H1 (cell line): ENCODE results near the gene UGGT1. TPM values are rescaled to one million over a fixed set of nuclear protein-coding genes. Genes with fewer than 3 reads are reported as not detected.

Experiments used
- CTCF ChIA-PET: fragments of 300-600 bp; sonication (Branson Sonifier 250); formaldehyde crosslinking; loops from one replicate; lab custom pipeline; 2021; ENCODE audit not compliant: partially characterized antibody; lab: Charles Lee
- POLR2A ChIA-PET: fragments of 300-600 bp; sonication (Branson Sonifier 250); formaldehyde crosslinking; loops from one replicate; lab custom pipeline; 2021; ENCODE audit warnings: inconsistent platforms; ENCODE audit not compliant: partially characterized antibody; lab: Charles Lee
- DNase-seq, 2 experiments: peaks; one replicate each; pipeline versions ENCODE4 v3.0.0 to v3.0.0-alpha.2; 2010 to 2022; ENCODE audit warnings: low spot score in 2 of 2, low read depth in 1 of 2, mixed read lengths in 1 of 2
- FAIRE-seq: peaks from 2 replicates; lab custom pipeline; 2011; peaks lifted over from hg19 to GRCh38; lab: Jason Lieb, UNC
- H2AFZ ChIP-seq: 2 replicates; pipeline ENCODE4 v1.8.1; 2012; ENCODE audit warnings: low read length, inconsistent platforms
- H2AK5ac ChIP-seq: 2 replicates; pipeline ENCODE4 v1.6.1; 2013; ENCODE audit warnings: low read depth, low read length
- H2BK120ac ChIP-seq: replicated peaks from 2 replicates; pipeline ENCODE3; 2013; ENCODE audit warnings: low read depth, low read length, inconsistent platforms
- H2BK12ac ChIP-seq: 2 replicates; pipeline ENCODE4 v1.6.1; 2013; ENCODE audit warnings: low read depth, low read length
- H2BK15ac ChIP-seq: 2 replicates; pipeline ENCODE4 v1.6.1; 2013; ENCODE audit warnings: low read length
- H2BK20ac ChIP-seq: 2 replicates; pipeline ENCODE4 v1.6.1; 2013; ENCODE audit warnings: low read length
- H2BK5ac ChIP-seq: 2 replicates; pipeline ENCODE4 v1.6.1; 2013; ENCODE audit warnings: low read depth, low read length
- H3K14ac ChIP-seq: 2 replicates; pipeline ENCODE4 v1.6.1; 2013; ENCODE audit warnings: inconsistent platforms; ENCODE audit not compliant: insufficient read length
- H3K18ac ChIP-seq: 2 replicates; pipeline ENCODE4 v1.6.1; 2013; ENCODE audit warnings: low read length; ENCODE audit errors: extremely low read depth
- H3K23ac ChIP-seq: 2 replicates; pipeline ENCODE4 v1.6.1; 2013; ENCODE audit warnings: inconsistent platforms; ENCODE audit not compliant: insufficient read length
- H3K23me2 ChIP-seq: 2 replicates; pipeline ENCODE4 v1.6.1; 2013; ENCODE audit warnings: low read depth, low read length
- H3K27ac ChIP-seq: 2 replicates; pipeline ENCODE4 v1.6.1; 2011; ENCODE audit warnings: low read depth, low read length, inconsistent platforms
- H3K27me3 ChIP-seq, 4 experiments: replicated peaks in 1 of 4; 1 replicate in 1 of 4; 2 replicates in 3 of 4; pipeline versions ENCODE4 v1.6.1 to v1.8.1; 2011 to 2013; ENCODE audit warnings: low read length in 3 of 4, mild to moderate bottlenecking in 3 of 4, inconsistent platforms in 2 of 4, mixed read lengths in 2 of 4, moderate library complexity in 1 of 4; ENCODE audit not compliant: control insufficient read depth in 3 of 4, insufficient read depth in 3 of 4; ENCODE audit errors: extremely low read depth in 1 of 4
- H3K36me3 ChIP-seq, 4 experiments: 2 replicates each; pipeline versions ENCODE4 v1.6.1 to v1.8.1; 2011 to 2013; ENCODE audit warnings: mild to moderate bottlenecking in 4 of 4, low read length in 3 of 4, moderate library complexity in 2 of 4, control low read depth in 1 of 4, inconsistent platforms in 1 of 4; ENCODE audit not compliant: insufficient read depth in 4 of 4, control insufficient read depth in 2 of 4
- H3K4ac ChIP-seq: replicated peaks from 2 replicates; pipeline ENCODE3; 2013; ENCODE audit warnings: low read length, low read depth, mixed read lengths, inconsistent platforms; ENCODE audit not compliant: insufficient read length
- H3K4me1 ChIP-seq, 4 experiments: replicated peaks in 1 of 4; 1 replicate in 1 of 4; 2 replicates in 3 of 4; pipeline versions ENCODE4 v1.6.1 to v1.8.1; 2011 to 2013; ENCODE audit warnings: low read length in 3 of 4, inconsistent platforms in 2 of 4, mixed read lengths in 1 of 4; ENCODE audit not compliant: insufficient read depth in 4 of 4, control insufficient read depth in 3 of 4
- H3K4me2 ChIP-seq, 2 experiments: 2 replicates each; pipeline versions ENCODE4 v1.6.1 to v1.8.1; 2011 to 2013; ENCODE audit warnings: low read depth in 2 of 2, low read length in 2 of 2, control low read depth in 1 of 2, inconsistent platforms in 1 of 2, mild to moderate bottlenecking in 1 of 2; ENCODE audit not compliant: insufficient read depth in 1 of 2
- H3K4me3 ChIP-seq, 4 experiments: fragments of 200-600, 300-600 bp in 1 of 4; sonication (generic), shearing (Covaris generic), sonication (Bioruptor Twin) in 1 of 4; 2 replicates each; pipeline versions ENCODE4 v1.5.1 to v1.8.1; 2011 to 2016; ENCODE audit warnings: low read length in 4 of 4, low read depth in 3 of 4, control low read depth in 2 of 4, inconsistent platforms in 2 of 4, mild to moderate bottlenecking in 2 of 4, mixed read lengths in 1 of 4, moderate library complexity in 1 of 4; ENCODE audit not compliant: insufficient read depth in 2 of 4; ENCODE audit errors: extremely low read depth in 1 of 4
- H3K56ac ChIP-seq: replicated peaks from 2 replicates; pipeline ENCODE3; 2013; ENCODE audit warnings: low read depth, mild to moderate bottlenecking, mixed read lengths, low read length, inconsistent platforms; ENCODE audit not compliant: insufficient read length
- H3K79me1 ChIP-seq: 2 replicates; pipeline ENCODE4 v1.6.1; 2013; ENCODE audit warnings: low read depth, low read length, control low read depth
- H3K79me2 ChIP-seq, 2 experiments: 2 replicates each; pipeline versions ENCODE4 v1.6.1 to v1.8.1; 2012 to 2013; ENCODE audit warnings: low read length in 2 of 2, mild to moderate bottlenecking in 2 of 2, inconsistent platforms in 1 of 2; ENCODE audit not compliant: insufficient read depth in 2 of 2, control insufficient read depth in 1 of 2
- H3K9ac ChIP-seq, 4 experiments: replicated peaks in 1 of 4; 1 replicate in 1 of 4; 2 replicates in 3 of 4; pipeline versions ENCODE4 v1.6.1 to v1.8.1; 2011 to 2013; ENCODE audit warnings: low read depth in 3 of 4, low read length in 3 of 4, control low read depth in 2 of 4, mild to moderate bottlenecking in 2 of 4, moderate library complexity in 2 of 4, inconsistent platforms in 1 of 4; ENCODE audit errors: extremely low read depth in 1 of 4
- H3K9me3 ChIP-seq, 2 experiments: 2 replicates each; pipeline versions ENCODE4 v1.6.1 to v1.8.1; 2012 to 2013; ENCODE audit warnings: mild to moderate bottlenecking in 2 of 2, moderate library complexity in 2 of 2, control low read depth in 1 of 2, inconsistent platforms in 1 of 2, low read depth in 1 of 2, low read length in 1 of 2, mixed read lengths in 1 of 2; ENCODE audit not compliant: insufficient read depth in 2 of 2
- H4K20me1 ChIP-seq, 2 experiments: replicated peaks in 1 of 2; 2 replicates each; pipeline versions ENCODE3 to v1.8.1; 2011 to 2013; ENCODE audit warnings: inconsistent platforms in 2 of 2, low read length in 2 of 2, mild to moderate bottlenecking in 1 of 2; ENCODE audit not compliant: insufficient read depth in 2 of 2, control insufficient read depth in 1 of 2
- H4K5ac ChIP-seq: 2 replicates; pipeline ENCODE4 v1.6.1; 2013; ENCODE audit warnings: low read length, low read depth, mixed read lengths, inconsistent platforms; ENCODE audit not compliant: insufficient read length
- H4K8ac ChIP-seq: 2 replicates; pipeline ENCODE4 v1.8.0; 2013; ENCODE audit warnings: mild to moderate bottlenecking, moderate library complexity, low read length, inconsistent platforms; ENCODE audit not compliant: insufficient read depth; ENCODE audit errors: extremely low read depth
- H4K91ac ChIP-seq: replicated peaks from 2 replicates; pipeline ENCODE3; 2013; ENCODE audit warnings: low read length, mixed read lengths, inconsistent platforms; ENCODE audit not compliant: insufficient read length
- KDM1A ChIP-seq: fragments of 200-600, 300-600 bp; sonication (generic); IDR thresholded peaks from 2 replicates; pipeline ENCODE4 v1.7.1; 2016; ENCODE audit warnings: mild to moderate bottlenecking, low read length, borderline replicate concordance
- KDM4A ChIP-seq: IDR thresholded peaks from one replicate; pipeline ENCODE4 v1.7.1; 2012; ENCODE audit warnings: low read depth, mild to moderate bottlenecking, moderate library complexity, low read length, inconsistent platforms; ENCODE audit not compliant: severe bottlenecking
- NANOG ChIP-seq: IDR thresholded peaks from 2 replicates; pipeline ENCODE4 v1.6.1; 2011; ENCODE audit warnings: low read length, low read depth, mild to moderate bottlenecking, inconsistent platforms; ENCODE audit not compliant: insufficient read depth, poor library complexity, severe bottlenecking
- RNF2 ChIP-seq: fragments of 200-900, 300-1000 bp; sonication (generic); IDR thresholded peaks from 2 replicates; pipeline ENCODE4 v1.7.1; 2016; ENCODE audit warnings: borderline replicate concordance, low read depth, mild to moderate bottlenecking, antibody characterized with exemption, low read length; ENCODE audit not compliant: poor library complexity, severe bottlenecking; ENCODE audit errors: missing control alignments
- RXRA ChIP-seq: IDR thresholded peaks from 2 replicates; pipeline ENCODE4 v1.6.1; 2011; ENCODE audit warnings: low read depth, mild to moderate bottlenecking, low read length, moderate library complexity; ENCODE audit not compliant: insufficient read depth
- WGBS, 2 experiments: shearing (Covaris generic) in 1 of 2; methylation state at CpG; one replicate each; pipeline versions ENCODE4 v1.1.6 to v1.1.7; 2013 to 2015; ENCODE audit warnings: low lambda C conversion rate in 2 of 2, mixed read lengths in 2 of 2, inconsistent platforms in 1 of 2, low coverage in 1 of 2, missing lambda C conversion rate in 1 of 2; ENCODE audit not compliant: insufficient replicate concordance in 2 of 2, insufficient coverage in 1 of 2, insufficient read length in 1 of 2; ENCODE audit errors: extremely low coverage in 1 of 2, missing lambda C conversion rate in 1 of 2; 5-methylcytosine and 5-hydroxymethylcytosine counted together
- polyA plus RNA-seq, 7 experiments: library from polyadenylated mRNA; depleted of rRNA in 3 of 7; stranded (reverse) in 5 of 7; unstranded in 2 of 7; fragments of >200 nt in 5 of 7; fragments of 200-250 nt in 2 of 7; gene quantifications; 1 replicate in 5 of 7; 2 replicates in 1 of 7; 4 replicates in 1 of 7; pipeline versions ENCODE4 v1.2.1 to v1.2.3, GENCODE V29; 2011 to 2013; ENCODE audit warnings: missing spikeins in 2 of 7, mixed read lengths in 2 of 7
- total RNA-seq: library from RNA; stranded (reverse); fragmentation: NEBNext Ultra II Directional; extraction: Animal tissue kit (Norgen Biotek cat#: 25700); gene quantifications from 2 replicates; pipeline ENCODE4 v1.2.1, GENCODE V29; 2021

UGGT1 gene
- total and polyA plus RNA-seq, 2 of the 8 experiments (the other 6 are each of a cell fraction or from before 2014, with no cell fraction given), result 14.9 to 57.3 TPM

DNA sequence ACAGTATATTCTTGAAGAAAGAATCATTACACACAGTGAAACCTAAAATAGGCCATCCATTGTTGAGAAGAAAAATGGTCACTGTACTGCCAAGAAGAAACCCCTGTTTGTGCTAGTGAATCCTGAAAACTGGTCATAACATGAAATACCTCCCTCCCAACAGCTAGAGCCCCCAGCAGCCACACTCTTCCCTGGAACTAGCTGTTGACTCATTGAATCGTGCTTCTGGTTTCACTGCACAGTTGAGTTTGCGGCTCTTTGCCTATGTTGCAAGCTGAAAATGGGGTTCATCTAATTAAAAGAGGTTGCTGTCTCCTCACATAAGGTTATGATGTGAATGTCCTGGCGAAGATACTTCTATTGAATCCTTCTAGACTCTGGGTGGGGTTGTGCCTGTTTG lies 86.3 kb downstream of the UGGT1 start:
- Histone ChIP-seq H3K23ac (no peak overlapping the region), H3K4ac (no peak overlapping the region), H2AFZ (no peak overlapping the region), H3K56ac (no peak overlapping the region), H3K27me3 (no peaks in the 10 kb centered on the region), H3K18ac (no peak overlapping the region), H3K14ac (no peak overlapping the region), H3K23me2 (no peaks in the 10 kb centered on the region), H4K91ac (no peak overlapping the region), H3K79me2 (no peaks in the 10 kb centered on the region), H3K4me3 (no peak overlapping the region), H3K79me1 (no peaks in the 10 kb centered on the region), H2BK5ac (no peak overlapping the region), H4K20me1 (no peaks in the 10 kb centered on the region), H2BK120ac (no peak overlapping the region), H3K4me2 (no peak overlapping the region), H3K36me3 (peaks cover 10 to 80% (median 62%) of the 10 kb centered on the region in 4 experiments), H2BK15ac (no peak overlapping the region), H2BK20ac (no peak overlapping the region), H4K8ac (no peak overlapping the region), H3K4me1 (no peaks in the 10 kb centered on the region), H3K9me3 (no peaks in the 10 kb centered on the region), H2AK5ac (no peak overlapping the region), H4K5ac (no peak overlapping the region), H3K9ac (no peak overlapping the region), H2BK12ac (no peak overlapping the region), H3K27ac (no peak overlapping the region)
- no peak for TF ChIP-seq RXRA
- TF ChIP-seq KDM1A, result no peak
- TF ChIP-seq KDM4A, result no peak
- no peak for TF ChIP-seq RNF2
- no peak for TF ChIP-seq NANOG
- WGBS, 2 experiments, result 95% methylated on average over 3 of the region's 3 CpGs; no CpG with 5 or more reads in 1 of the 2 experiments
- FAIRE-seq (no peak), DNase-seq (no peak)
- ChIA-PET POLR2A (no interaction called here), CTCF (interaction anchor here (1.7 kb wide), 1 partner anchor 550 kb away, joined by 3 read pairs; no protein-coding TSS in a partner anchor)
